WTC11 (cell line): Measurements from ENCODE around the gene TMX1. TPM values are rescaled to one million over a fixed set of nuclear protein-coding genes. Genes with fewer than 3 reads are reported as not detected.

Experiments
- ATAC-seq: fragments of 200-7000 bp; cut with Tn5 transposase; 2 replicates; pipeline ENCODE4 v1.10.0; 2021; ENCODE audit warnings: mild to moderate bottlenecking, moderate library complexity
- CTCF ChIA-PET: fragments of 300-600 bp; sonication (Branson Sonifier 250); formaldehyde crosslinking; loops from one replicate; lab custom pipeline; 2021; ENCODE audit warnings: antibody characterized with exemption; lab: Charles Lee
- POLR2A ChIA-PET: fragments of 350-600 bp; sonication (Branson Sonifier 250); formaldehyde crosslinking; loops from one replicate; lab custom pipeline; 2021; ENCODE audit warnings: antibody characterized with exemption; lab: Charles Lee
- DNase-seq: peaks from one replicate; pipeline ENCODE4 v3.0.0; 2021; ENCODE audit warnings: low spot score
- H3K27ac Mint-ChIP-seq: 2 replicates; pipeline ENCODE4 v1.8.0; 2021; ENCODE audit warnings: mixed read lengths
- H3K27me3 Mint-ChIP-seq: 2 replicates; pipeline ENCODE4 v1.8.0; 2021; ENCODE audit warnings: low read depth, mild to moderate bottlenecking, moderate library complexity, mixed read lengths
- H3K36me3 Mint-ChIP-seq: 2 replicates; pipeline ENCODE4 v1.8.0; 2021; ENCODE audit warnings: mixed read lengths
- H3K4me1 Mint-ChIP-seq: 2 replicates; pipeline ENCODE4 v1.8.0; 2022; ENCODE audit warnings: mixed read lengths
- H3K4me3 Mint-ChIP-seq: 2 replicates; pipeline ENCODE4 v1.8.0; 2021; ENCODE audit warnings: mild to moderate bottlenecking, moderate library complexity, mixed read lengths
- H3K9me3 Mint-ChIP-seq: 2 replicates; pipeline ENCODE4 v1.8.0; 2021; ENCODE audit warnings: mixed read lengths
- AR ChIP-seq: fragments of 250-450 bp; sonication (Bioruptor Pico); IDR thresholded peaks from 2 replicates; pipeline ENCODE4 v1.9.0; 2021; ENCODE audit warnings: mild to moderate bottlenecking
- ATF6 ChIP-seq: sonication (generic); formaldehyde crosslinking; IDR thresholded peaks from 2 replicates; pipeline ENCODE4 v1.8.1; 2023; ENCODE audit warnings: mild to moderate bottlenecking, missing genetic modification reagents
- E2F4 ChIP-seq: sonication (generic); formaldehyde crosslinking; IDR thresholded peaks from 2 replicates; pipeline ENCODE4 v1.8.1; 2022; ENCODE audit warnings: low read depth, mild to moderate bottlenecking, moderate library complexity, missing genetic modification reagents, borderline replicate concordance
- GABPB1 ChIP-seq: sonication (generic); formaldehyde crosslinking; IDR thresholded peaks from 2 replicates; pipeline ENCODE4 v1.8.1; 2023; ENCODE audit warnings: mild to moderate bottlenecking, missing genetic modification reagents
- MAX ChIP-seq: sonication (generic); formaldehyde crosslinking; IDR thresholded peaks from 2 replicates; pipeline ENCODE4 v1.8.0; 2022; ENCODE audit warnings: mild to moderate bottlenecking, missing genetic modification reagents
- NFYB ChIP-seq: sonication (generic); formaldehyde crosslinking; conservative IDR thresholded peaks from 2 replicates; pipeline ENCODE4 v1.8.0; 2022; ENCODE audit warnings: low read depth, missing genetic modification reagents
- NR3C1 ChIP-seq: sonication (generic); formaldehyde crosslinking; conservative IDR thresholded peaks from 2 replicates; pipeline ENCODE4 v1.8.1; 2023; ENCODE audit warnings: low read depth, mild to moderate bottlenecking, missing genetic modification reagents
- RELA ChIP-seq: sonication (generic); formaldehyde crosslinking; IDR thresholded peaks from 2 replicates; pipeline ENCODE4 v1.8.1; 2022; ENCODE audit warnings: missing genetic modification reagents, mild to moderate bottlenecking, borderline replicate concordance
- ZNF121 ChIP-seq: sonication (generic); formaldehyde crosslinking; IDR thresholded peaks from 2 replicates; pipeline ENCODE4 v1.8.0; 2023; ENCODE audit warnings: missing genetic modification reagents
- ZNF232 ChIP-seq: sonication (generic); formaldehyde crosslinking; IDR thresholded peaks from 2 replicates; pipeline ENCODE4 v1.8.0; 2022; ENCODE audit warnings: mild to moderate bottlenecking, missing genetic modification reagents
- total RNA-seq: library from RNA; stranded (reverse); gene quantifications from 3 replicates; pipeline ENCODE4 v1.2.3, GENCODE V29; 2021
- TF ChIP-seq, protein P1 (sequence below): sonication (generic); formaldehyde crosslinking; IDR thresholded peaks from 2 replicates; pipeline ENCODE4 v1.8.0; 2023; ENCODE audit warnings: mild to moderate bottlenecking, missing genetic modification reagents
- TF ChIP-seq, protein P2 (sequence below): sonication (generic); formaldehyde crosslinking; IDR thresholded peaks from 2 replicates; pipeline ENCODE4 v1.8.0; 2022; ENCODE audit warnings: mild to moderate bottlenecking, missing genetic modification reagents
- TF ChIP-seq, protein P3 (sequence below): fragments of 250-450 bp; sonication (Bioruptor Pico); IDR thresholded peaks from 2 replicates; pipeline ENCODE4 v1.9.0; 2021; ENCODE audit warnings: mild to moderate bottlenecking, borderline replicate concordance
- TF ChIP-seq, protein P4 (sequence below): sonication (generic); formaldehyde crosslinking; IDR thresholded peaks from 2 replicates; pipeline ENCODE4 v1.8.0; 2023; ENCODE audit warnings: missing genetic modification reagents
- TF ChIP-seq, protein P5 (sequence below): sonication (generic); formaldehyde crosslinking; IDR thresholded peaks from 2 replicates; pipeline ENCODE4 v1.8.1; 2023; ENCODE audit warnings: mild to moderate bottlenecking, missing genetic modification reagents
- TF ChIP-seq, protein P6 (sequence below): sonication (generic); formaldehyde crosslinking; IDR thresholded peaks from 2 replicates; pipeline ENCODE4 v1.8.1; 2022; ENCODE audit warnings: mild to moderate bottlenecking, missing genetic modification reagents, moderate library complexity, borderline replicate concordance
- TF ChIP-seq, protein P7 (sequence below): fragments of 200-600 bp; IDR thresholded peaks from 2 replicates; pipeline ENCODE4 v1.8.0; 2022; ENCODE audit warnings: antibody characterized with exemption

TMX1 gene
- total RNA-seq, 1 experiment from 2014 or later = 40.9 TPM

- ChIA-PET CTCF (interaction anchor here (1.1 kb wide), 1 partner anchor 507 kb away, joined by 3 read pairs; no protein-coding TSS in a partner anchor), POLR2A (no interaction called here)
- peaks cover 5% of the 10 kb centered on the region for H3K4me1 Mint-ChIP-seq
- no peaks in the 10 kb centered on the region for H3K27me3 Mint-ChIP-seq
- no peaks in the 10 kb centered on the region for H3K9me3 Mint-ChIP-seq
- no peak for TF ChIP-seq NFYB (CRISPR knock-in tag)
- TF ChIP-seq, protein P1, sequence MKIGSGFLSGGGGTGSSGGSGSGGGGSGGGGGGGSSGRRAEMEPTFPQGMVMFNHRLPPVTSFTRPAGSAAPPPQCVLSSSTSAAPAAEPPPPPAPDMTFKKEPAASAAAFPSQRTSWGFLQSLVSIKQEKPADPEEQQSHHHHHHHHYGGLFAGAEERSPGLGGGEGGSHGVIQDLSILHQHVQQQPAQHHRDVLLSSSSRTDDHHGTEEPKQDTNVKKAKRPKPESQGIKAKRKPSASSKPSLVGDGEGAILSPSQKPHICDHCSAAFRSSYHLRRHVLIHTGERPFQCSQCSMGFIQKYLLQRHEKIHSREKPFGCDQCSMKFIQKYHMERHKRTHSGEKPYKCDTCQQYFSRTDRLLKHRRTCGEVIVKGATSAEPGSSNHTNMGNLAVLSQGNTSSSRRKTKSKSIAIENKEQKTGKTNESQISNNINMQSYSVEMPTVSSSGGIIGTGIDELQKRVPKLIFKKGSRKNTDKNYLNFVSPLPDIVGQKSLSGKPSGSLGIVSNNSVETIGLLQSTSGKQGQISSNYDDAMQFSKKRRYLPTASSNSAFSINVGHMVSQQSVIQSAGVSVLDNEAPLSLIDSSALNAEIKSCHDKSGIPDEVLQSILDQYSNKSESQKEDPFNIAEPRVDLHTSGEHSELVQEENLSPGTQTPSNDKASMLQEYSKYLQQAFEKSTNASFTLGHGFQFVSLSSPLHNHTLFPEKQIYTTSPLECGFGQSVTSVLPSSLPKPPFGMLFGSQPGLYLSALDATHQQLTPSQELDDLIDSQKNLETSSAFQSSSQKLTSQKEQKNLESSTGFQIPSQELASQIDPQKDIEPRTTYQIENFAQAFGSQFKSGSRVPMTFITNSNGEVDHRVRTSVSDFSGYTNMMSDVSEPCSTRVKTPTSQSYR (CRISPR knock-in tag) = no peak
- TF ChIP-seq, protein P2, sequence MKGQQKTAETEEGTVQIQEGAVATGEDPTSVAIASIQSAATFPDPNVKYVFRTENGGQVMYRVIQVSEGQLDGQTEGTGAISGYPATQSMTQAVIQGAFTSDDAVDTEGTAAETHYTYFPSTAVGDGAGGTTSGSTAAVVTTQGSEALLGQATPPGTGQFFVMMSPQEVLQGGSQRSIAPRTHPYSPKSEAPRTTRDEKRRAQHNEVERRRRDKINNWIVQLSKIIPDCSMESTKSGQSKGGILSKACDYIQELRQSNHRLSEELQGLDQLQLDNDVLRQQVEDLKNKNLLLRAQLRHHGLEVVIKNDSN (CRISPR knock-in tag) = no peak
- TF ChIP-seq, protein P3, sequence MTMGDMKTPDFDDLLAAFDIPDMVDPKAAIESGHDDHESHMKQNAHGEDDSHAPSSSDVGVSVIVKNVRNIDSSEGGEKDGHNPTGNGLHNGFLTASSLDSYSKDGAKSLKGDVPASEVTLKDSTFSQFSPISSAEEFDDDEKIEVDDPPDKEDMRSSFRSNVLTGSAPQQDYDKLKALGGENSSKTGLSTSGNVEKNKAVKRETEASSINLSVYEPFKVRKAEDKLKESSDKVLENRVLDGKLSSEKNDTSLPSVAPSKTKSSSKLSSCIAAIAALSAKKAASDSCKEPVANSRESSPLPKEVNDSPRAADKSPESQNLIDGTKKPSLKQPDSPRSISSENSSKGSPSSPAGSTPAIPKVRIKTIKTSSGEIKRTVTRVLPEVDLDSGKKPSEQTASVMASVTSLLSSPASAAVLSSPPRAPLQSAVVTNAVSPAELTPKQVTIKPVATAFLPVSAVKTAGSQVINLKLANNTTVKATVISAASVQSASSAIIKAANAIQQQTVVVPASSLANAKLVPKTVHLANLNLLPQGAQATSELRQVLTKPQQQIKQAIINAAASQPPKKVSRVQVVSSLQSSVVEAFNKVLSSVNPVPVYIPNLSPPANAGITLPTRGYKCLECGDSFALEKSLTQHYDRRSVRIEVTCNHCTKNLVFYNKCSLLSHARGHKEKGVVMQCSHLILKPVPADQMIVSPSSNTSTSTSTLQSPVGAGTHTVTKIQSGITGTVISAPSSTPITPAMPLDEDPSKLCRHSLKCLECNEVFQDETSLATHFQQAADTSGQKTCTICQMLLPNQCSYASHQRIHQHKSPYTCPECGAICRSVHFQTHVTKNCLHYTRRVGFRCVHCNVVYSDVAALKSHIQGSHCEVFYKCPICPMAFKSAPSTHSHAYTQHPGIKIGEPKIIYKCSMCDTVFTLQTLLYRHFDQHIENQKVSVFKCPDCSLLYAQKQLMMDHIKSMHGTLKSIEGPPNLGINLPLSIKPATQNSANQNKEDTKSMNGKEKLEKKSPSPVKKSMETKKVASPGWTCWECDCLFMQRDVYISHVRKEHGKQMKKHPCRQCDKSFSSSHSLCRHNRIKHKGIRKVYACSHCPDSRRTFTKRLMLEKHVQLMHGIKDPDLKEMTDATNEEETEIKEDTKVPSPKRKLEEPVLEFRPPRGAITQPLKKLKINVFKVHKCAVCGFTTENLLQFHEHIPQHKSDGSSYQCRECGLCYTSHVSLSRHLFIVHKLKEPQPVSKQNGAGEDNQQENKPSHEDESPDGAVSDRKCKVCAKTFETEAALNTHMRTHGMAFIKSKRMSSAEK (CRISPR knock-in tag) = no peak
- no peak for TF ChIP-seq AR (CRISPR knock-in tag)
- no peak for TF ChIP-seq ATF6 (CRISPR knock-in tag)
- TF ChIP-seq, protein P4, sequence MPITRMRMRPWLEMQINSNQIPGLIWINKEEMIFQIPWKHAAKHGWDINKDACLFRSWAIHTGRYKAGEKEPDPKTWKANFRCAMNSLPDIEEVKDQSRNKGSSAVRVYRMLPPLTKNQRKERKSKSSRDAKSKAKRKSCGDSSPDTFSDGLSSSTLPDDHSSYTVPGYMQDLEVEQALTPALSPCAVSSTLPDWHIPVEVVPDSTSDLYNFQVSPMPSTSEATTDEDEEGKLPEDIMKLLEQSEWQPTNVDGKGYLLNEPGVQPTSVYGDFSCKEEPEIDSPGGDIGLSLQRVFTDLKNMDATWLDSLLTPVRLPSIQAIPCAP (CRISPR knock-in tag) = no peak
- no peak for TF ChIP-seq ZNF121 (CRISPR knock-in tag)
- TF ChIP-seq, protein P5, sequence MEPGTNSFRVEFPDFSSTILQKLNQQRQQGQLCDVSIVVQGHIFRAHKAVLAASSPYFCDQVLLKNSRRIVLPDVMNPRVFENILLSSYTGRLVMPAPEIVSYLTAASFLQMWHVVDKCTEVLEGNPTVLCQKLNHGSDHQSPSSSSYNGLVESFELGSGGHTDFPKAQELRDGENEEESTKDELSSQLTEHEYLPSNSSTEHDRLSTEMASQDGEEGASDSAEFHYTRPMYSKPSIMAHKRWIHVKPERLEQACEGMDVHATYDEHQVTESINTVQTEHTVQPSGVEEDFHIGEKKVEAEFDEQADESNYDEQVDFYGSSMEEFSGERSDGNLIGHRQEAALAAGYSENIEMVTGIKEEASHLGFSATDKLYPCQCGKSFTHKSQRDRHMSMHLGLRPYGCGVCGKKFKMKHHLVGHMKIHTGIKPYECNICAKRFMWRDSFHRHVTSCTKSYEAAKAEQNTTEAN (CRISPR knock-in tag) = no peak
- no peak for TF ChIP-seq MAX (CRISPR knock-in tag)
- no peak for TF ChIP-seq ZNF232 (CRISPR knock-in tag)
- TF ChIP-seq NR3C1 = no peak
- TF ChIP-seq RELA (CRISPR knock-in tag) = no peak
- no peak for TF ChIP-seq GABPB1 (CRISPR knock-in tag)
- TF ChIP-seq, protein P6, sequence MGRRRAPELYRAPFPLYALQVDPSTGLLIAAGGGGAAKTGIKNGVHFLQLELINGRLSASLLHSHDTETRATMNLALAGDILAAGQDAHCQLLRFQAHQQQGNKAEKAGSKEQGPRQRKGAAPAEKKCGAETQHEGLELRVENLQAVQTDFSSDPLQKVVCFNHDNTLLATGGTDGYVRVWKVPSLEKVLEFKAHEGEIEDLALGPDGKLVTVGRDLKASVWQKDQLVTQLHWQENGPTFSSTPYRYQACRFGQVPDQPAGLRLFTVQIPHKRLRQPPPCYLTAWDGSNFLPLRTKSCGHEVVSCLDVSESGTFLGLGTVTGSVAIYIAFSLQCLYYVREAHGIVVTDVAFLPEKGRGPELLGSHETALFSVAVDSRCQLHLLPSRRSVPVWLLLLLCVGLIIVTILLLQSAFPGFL (CRISPR knock-in tag) = no peak
- TF ChIP-seq, protein P7, sequence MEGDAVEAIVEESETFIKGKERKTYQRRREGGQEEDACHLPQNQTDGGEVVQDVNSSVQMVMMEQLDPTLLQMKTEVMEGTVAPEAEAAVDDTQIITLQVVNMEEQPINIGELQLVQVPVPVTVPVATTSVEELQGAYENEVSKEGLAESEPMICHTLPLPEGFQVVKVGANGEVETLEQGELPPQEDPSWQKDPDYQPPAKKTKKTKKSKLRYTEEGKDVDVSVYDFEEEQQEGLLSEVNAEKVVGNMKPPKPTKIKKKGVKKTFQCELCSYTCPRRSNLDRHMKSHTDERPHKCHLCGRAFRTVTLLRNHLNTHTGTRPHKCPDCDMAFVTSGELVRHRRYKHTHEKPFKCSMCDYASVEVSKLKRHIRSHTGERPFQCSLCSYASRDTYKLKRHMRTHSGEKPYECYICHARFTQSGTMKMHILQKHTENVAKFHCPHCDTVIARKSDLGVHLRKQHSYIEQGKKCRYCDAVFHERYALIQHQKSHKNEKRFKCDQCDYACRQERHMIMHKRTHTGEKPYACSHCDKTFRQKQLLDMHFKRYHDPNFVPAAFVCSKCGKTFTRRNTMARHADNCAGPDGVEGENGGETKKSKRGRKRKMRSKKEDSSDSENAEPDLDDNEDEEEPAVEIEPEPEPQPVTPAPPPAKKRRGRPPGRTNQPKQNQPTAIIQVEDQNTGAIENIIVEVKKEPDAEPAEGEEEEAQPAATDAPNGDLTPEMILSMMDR = no peak
- TF ChIP-seq E2F4 (CRISPR knock-in tag) = no peak
- no peaks in the 10 kb centered on the region; the same call in 1 of the 2 replicates for H3K36me3 Mint-ChIP-seq
- DNase-seq (no peak), ATAC-seq (no peak)
- no peak overlapping the region for H3K27ac Mint-ChIP-seq
- no peak overlapping the region for H3K4me3 Mint-ChIP-seq
Observed at GRCh38 chr14:51269634-51270033, 29.6 kb downstream of the TMX1 start.
